HG02642 (cell line): ENCODE measurements around the gene ACTR8.

Experiments used
- ATAC-seq: cut with Tn5 transposase; IDR thresholded peaks from one replicate; pipeline ENCODE4 v1.9.1; 2021; ENCODE audit warnings: mild to moderate bottlenecking; ENCODE audit not compliant: unreplicated experiment, poor library complexity

ACTR8 gene

DNA sequence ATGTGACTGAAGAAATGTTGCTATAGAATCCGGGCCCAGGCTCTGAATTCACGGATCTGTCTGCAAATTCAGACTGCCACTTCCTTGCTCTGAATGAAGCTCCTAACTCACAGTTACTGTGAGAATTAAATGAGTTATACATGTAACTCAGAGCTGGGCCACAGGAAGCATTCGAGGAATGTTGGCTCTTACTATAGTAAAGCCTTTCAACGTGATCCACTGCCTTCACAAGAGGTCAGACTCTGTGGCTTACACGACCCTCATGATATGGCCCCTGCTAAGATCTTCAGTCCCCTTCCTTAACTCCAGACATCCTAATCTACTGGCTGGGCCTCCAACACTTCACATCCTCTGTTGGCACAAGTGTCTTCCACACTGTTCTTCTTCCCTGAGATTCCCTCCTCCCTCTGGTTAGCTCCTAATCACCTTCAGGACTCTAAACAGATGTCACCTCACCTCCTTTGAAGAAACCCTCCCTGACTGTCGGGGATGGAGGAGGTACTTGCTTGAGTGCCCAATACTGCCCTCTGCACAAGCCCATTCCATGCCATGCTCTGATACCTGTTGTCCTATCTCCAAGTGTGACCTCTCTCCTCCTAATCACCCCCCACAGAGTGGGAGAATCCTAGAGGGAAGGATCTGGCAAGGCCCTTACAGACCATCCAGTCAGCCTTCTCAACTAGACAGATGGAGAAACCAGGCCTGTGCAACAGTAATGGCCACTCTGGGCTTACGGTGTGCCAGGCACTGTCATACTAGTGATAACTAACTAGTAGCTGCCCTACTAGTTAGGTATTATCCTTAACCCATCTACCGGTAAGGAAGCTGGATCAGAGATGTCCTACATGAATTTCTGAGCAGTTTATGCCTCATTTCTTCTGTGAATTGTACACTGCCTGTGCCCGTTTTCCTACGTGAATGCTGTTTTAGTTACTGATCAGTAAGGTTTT lies 1.3 kb downstream of the ACTR8 start:
- no peak for ATAC-seq

DNA sequence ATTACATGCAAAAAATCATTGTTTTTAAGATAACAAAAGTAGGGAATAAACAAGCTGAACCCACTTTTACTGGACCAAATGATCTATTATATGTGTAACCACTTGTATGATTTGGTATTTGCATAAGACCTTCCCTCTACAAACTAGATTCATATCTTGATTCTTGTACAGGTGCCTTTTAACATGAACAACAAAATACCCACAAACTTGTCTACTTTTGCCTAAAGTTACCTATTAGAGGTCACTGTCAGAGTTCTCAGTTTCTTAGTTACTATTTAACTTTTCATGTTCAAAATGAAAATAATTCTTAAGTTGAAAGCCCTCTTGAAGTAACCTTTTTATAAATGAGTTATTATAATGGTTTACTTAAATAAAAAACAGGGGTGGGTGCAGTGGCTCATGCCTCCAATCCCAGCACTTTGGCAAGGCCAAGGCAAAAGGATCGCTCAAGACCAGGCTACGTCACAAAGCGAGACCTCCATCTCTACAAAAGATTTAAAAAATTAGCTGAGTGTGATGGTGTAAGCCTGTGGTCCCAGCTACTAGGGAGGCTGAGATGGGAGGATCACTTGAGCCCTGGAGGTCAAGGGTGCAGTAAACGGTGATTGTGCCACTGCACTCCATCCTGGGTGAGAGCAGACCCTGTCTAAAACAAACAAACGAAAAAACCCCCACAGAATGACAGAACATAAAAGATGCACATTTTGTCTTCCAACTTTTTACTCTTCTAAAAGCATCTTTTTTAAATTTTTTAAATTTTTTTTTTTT lies 16.0 kb downstream of the ACTR8 start:
- peak; percentile 51 for ATAC-seq

DNA sequence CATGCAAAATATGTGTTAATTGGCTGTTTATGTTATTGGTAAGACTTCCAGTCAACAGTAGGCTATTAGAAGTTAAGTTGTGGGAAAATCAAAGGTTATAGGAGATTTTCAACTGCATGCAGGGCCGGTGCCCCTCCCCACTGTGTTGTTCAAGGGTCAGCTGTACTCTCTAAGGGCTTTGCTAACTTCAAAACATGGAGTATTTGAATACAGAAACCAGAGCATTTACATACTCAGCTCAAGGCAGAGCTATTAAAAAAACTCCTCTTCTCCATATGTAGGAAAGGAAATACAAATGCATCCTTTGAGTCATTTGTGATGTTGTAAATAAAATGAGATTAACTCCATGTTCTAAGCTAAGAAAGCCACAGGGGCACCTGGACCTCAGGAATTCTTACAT lies 18.8 kb downstream of the ACTR8 start:
- ATAC-seq = peak; percentile 55

DNA sequence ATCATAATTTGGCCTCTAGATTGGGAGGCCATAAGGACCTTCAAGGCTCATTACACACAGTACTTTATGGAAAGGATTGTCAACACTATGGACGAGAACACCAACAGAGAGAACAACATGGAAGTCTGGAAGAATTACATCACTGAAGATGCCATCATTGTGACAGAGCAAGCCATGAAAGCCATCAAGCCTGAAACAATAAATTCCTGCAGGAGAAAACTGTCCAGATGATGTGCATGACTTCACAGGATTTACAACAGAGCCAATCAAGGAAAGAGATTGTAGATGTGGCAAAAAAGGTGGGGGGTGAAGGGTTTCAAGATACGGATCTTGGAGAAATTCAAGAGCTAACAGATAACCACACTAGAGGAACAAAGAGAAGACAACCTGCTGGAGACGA lies 19.7 kb downstream of the ACTR8 start:
- no peak for ATAC-seq

DNA sequence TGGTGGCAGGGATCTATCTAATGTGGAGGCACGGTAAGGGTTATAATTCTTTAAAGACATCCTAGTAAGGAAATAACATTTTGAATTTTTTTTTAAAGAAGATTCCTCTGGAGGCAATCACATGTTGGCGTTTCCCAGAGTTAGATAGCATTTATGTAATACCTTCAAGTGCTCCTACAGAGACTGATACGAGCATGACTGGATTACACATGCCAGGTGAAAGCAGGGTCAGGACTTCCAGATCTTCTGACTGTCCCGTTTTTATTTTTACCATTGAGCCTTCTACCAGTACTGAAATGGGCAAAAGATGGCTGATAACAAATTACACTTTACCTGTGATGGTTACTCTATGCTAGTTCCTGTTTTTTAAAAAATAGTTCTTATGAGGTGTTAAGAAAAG lies 21.8 kb downstream of the ACTR8 start:
- ATAC-seq = no peak

DNA sequence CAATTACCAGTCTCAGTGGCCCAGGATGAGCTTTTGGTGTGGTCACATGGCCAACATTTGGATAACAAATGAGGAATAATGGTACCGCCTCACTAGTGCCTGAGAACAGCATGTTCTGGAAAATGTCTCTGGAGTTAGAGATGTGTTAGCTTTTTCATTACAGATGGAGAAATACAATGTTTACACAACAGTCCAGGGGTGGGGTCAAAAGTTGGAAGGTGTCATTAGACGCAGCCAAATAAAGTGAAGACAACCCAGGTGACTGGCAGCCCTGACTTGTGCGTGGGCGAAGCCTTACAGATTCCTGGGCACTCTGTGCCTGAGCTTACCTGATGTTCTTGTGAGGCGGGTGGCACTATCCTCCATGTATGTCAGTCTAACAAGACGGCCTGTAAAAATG lies 22.8 kb downstream of the ACTR8 start:
- ATAC-seq = no peak

DNA sequence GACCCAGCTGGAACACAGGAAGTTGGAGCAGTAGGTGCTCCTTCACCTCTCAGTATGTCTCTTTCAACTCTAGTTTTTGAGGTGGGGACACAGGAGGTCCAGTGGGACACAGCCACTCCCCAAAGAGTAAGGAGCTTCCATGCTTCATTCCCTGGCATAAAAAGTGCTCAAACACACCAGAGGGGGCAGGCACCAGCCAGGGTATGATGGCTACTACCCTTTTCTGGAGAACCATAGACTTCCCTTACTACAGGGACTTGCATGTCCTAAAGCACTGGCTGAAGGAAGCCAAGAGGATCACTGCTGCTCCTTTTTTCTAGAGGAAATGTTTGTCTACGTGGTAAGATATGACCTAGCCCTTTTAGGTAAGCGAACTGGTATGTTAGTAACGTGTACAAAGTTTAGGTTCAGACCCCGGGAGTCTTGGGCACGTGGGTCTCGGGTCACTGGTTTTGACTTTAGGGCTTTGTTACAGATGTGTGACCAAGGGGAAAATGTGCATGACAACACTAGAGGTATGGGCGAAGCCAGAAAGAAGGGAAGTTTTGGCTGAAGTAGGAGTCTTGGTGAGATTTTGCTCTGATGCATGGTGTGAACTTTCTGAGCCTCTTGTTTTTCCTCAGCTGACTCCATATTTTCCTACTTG lies 23.7 kb downstream of the ACTR8 start:
- ATAC-seq = no peak

DNA sequence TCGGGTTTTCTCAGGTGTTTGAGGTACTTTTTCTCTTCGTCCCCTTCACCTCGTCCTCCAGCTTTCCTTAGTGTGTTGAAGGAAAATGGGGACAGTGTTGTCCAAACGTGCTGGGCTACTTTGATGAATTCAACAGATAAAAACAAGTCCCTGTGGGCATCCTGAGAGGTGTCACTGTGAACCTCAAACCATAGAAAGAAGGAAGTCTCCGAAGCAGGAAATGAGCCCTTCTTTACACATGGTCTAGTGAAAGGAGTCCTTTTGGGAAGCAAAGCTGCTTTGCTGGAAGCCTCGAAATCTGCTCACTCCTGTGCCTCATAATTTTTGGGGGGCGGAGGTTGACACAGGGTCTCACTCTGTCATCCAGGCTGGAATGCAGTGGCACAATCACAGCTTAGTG lies 25.0 kb downstream of the ACTR8 start:
- no peak for ATAC-seq

DNA sequence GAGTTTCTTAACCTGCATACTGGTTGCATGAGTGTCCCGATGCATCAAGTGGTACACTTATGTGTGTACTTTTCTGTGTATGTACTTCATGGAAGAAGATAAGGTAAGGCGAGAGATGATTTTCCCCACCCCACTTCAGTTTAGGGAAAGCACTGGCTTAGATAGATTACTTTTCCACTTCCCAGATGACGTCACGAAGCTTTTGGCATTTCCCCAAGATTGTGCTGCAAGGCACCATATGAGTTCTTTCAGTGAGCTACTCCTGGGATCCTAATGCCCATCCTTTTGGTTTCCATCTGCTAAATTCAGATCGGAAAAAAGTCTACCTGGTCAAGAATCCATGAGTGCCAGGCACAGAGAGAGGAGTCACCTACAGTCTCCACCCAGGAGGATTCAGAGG lies 31.1 kb downstream of the ACTR8 start:
- ATAC-seq = no peak

DNA sequence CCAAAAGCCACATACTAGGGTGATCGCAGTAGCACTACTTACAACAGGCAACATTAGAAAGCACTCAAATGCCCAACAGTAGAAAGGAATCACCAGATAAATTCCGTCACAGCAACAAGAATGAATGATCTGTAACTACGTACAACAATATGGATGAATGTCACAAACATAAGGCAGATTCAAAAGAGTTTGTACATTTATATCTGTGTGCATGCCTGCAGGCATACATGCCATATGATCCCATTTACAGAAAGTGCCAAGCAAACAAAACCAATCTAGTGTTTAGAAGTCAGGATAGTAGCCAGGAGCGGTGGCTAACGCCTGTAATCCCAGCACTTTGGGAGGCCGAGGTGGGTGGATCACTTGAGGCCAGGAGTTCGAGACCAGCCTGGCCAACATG lies 32.0 kb downstream of the ACTR8 start:
- no peak for ATAC-seq

DNA sequence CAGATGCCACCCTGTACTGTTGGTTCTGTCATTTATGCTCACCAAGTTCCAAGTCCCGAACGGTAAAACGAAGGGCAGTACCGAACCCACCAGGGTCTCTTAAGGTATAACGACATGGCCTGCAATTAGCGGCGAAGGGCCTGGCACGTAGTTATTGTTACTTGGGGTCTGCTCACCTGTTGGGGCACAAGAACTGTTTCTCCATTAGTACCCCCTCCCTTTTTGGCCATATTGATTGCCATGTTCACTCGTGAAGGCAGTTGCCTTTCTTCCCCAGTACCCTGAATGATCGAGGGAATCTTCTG lies 35.1 kb downstream of the ACTR8 start:
- ATAC-seq = no peak

DNA sequence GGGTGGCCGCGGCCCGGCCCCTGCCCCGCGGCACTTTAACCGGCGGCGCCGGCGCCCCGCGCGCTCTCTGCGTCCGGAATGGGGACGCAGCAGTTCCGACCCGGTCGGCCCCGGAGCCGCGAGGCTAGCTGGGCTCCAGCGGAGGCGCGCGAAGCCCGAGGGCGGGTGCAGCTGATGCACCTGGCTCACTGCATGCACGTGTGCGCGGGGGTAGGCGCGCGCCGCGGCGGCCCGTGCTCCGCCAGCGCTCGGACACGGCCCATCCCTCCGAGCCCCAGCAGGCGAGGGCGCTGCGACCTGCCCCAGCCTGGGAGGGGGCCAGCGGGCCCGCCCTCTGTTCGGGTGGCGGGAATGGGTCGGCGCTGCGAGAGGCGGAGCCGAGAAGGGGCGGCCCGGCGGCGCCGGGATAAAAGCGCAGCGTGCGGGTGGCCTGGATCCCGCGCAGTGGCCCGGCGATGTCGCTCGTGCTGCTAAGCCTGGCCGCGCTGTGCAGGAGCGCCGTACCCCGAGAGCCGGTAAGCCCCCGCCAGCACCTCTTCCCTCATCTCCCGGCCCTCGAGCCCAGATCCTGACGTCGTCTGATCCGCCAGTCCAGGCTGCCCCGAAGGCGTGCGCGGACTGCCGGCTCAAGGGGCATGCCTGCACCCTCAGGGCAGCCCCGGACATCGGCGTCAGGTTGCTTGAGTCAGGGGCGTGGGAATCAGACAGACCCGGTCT lies 35.7 kb downstream of the ACTR8 start, which contains the start of the genes CHDH and IL17RB:
Gene CHDH, minus strand, starts transcription at position 286 of the 717 bp plus-strand sequence. CDS start 22,411 bp downstream, outside the sequence.
Gene IL17RB, plus strand, starts transcription at position 435 of the 717 bp plus-strand sequence. Its CDS starts 21 bp downstream, at position 456.
- peak; percentile 51 for ATAC-seq

DNA sequence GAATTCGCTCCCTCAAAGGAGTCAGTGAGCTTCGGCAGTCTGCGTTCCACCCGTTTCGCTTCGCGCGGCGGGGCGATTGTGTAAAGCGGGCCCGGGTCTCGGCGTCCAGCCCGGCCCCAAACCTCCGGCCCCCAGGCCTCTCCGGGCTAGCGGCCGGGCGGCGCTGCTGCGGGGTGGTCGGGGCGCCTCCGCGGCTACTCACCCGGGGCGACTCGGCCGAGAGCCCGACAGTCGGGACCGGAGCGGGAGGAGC lies 36.1 kb downstream of the ACTR8 start:
- no peak for ATAC-seq

DNA sequence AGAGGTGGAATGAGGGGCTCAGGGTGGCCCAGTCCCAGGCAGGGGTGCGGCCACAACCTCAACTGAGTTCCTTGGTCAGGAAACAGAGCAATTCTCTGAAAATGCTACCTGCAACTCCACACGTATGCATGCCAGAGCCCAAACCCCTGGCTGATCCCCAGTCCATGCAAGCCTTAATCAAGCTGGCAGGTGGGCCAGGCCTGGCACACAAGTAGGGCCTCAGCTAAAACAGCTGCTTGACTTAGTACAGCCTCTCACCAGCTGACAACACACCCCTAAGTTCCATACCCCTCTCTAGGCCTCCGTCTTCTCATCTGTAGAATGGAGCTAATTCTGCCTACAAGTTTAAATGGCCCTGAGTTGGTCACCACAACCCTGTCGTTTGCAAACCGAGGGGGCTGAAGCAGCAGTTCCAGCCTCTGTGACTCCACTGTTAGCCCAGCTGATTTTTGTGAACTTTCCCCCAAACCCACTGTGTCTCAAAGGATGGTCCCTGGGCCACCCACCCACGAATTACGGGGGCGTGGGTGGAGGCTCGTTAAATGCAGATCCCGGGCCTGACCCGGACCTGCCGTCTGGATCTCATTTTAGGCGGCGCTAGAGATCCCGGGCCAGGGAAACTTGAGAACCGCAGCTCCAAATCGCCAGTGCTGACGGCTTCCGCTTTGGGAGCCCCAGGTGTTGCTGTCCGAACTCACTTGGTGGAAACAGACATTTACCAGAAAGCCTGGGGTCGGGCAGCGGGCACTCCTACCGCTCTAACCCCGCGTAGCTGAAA lies 36.7 kb downstream of the ACTR8 start:
- ATAC-seq = peak; percentile 21

DNA sequence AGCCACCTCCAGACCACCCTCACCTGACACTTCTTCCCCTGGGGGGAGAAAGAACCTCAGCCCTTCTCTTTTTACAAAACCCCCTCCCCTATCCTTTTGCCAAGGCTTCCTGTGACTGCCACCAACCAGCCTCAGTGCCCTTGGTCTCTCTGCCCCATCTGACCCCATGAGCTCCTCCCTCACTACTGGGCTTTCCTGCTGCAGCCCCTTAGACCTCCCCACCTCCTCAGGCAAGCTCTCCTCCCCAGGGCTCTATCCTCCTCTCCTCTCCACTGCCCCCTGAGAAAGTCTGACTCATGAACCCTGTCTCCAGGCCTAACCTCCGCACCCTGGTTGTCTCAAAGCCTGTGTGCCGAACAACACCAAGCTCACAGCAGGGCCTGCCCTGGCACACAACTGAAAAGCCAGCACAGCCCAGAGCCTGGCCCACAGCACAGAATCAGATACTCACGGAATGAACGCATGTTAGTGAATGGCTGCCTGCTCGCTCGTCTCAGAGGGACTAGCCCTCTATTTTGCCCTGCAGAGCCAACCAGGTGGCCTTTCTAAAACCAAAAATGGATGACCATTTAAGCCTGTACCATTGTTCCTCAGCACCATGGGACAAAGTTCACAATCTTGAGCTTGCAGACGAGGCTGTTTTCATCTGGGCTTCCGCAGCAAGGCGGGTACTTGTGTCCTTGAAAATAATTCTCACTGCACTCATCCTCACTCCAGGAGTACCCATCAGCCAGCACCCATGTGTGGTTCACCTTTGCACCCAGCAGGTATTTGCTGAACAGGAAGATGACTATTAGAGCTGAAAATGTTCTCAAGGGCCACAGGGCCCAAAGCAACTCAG lies 37.5 kb downstream of the ACTR8 start:
- ATAC-seq = peak; percentile 7

DNA sequence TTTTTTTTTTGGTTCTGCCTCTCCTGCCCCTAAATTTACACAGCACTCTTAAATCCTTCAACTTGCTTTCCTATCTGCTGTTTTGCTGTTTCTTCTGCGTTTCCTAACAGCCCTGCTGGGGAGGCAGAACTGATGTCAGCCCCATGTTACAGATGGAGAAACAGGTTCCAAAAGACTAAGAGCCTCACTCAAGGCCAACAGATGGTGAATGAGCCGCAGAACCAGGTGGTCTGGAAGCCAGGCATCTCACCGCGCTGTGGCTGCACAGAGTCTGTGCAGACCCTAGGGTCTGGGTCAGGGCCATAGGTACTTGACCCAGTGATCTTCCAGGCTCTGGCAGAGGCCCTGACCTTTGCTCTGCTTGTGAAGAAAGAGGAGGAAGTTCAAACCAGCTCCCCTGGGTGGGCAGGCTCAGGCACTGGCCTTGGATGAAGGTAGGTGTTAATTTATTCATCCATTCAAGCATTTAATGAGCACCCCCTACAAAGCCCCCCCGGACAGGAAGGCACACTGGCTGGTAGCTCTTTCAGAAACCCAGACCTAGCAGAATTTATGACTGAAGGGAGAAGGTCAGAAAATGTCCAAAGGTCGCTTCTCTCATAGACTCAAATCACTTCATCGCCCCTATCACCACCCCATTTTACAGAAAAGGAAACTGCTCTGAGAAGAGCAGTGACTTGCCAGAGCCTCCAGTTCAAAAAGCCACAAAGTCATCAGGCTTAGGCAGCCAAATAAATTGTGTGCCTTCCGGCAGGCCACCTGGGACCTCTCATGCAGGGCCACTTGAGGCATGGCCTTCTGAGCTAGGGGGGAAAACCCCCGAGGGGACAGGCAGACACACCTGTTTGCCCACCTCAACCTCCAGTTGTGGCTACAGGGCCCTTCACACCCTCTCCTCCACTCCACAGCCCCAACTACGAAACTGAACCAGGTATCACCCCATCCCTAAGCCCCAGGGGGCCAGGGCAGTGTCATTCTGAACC lies 38.5 kb downstream of the ACTR8 start:
- peak; percentile 38 for ATAC-seq

DNA sequence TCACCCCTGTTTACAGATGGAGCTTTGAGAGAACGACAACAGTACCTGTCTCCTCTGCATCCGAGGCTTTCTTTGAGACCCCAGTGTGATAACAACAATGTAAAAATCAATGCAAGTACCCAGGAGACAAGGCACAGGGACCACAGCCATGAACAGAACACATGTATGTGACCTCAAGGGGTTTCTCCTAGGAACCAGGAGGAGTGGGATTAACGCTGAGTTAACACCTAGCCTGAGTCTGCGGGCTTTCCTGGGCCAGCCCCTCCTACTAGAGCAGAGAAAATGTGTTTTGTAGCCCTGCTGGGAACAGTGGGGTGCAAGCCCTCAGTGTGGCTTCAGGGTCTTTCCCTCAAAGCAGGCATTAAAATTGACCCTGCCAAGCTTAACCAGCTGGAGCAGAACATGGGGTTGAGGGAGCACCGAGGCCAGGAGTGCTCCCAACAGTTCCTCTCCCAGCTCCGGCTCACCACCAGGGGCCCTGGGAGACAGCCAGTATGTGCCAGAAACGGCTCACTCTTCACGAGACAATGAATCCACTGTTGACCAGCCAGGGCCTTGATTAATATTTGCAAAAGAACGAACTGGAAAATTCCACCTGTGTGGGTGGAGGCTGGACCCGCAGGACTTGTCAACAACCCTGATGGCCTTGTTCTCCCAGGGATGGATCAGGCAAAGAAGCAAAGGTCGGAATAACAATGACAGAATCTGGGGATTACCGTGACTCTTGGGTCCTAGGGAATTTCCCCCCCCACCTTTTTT lies 39.3 kb downstream of the ACTR8 start:
- ATAC-seq = no peak
